LNCAP (cell line): ENCODE data around the gene KCNA4.

ENCODE experiments used
- TF ChIP-seq, protein P1 (sequence below): fragments of 450-650 bp; IDR thresholded peaks from 2 replicates; pipeline ENCODE4 v1.5.1; 2017; ENCODE audit warnings: mild to moderate bottlenecking

The KCNA4 gene

GRCh38 chr11:30012346-30012745 lies 4.5 kb downstream of the KCNA4 start:
- TF ChIP-seq, protein P1, sequence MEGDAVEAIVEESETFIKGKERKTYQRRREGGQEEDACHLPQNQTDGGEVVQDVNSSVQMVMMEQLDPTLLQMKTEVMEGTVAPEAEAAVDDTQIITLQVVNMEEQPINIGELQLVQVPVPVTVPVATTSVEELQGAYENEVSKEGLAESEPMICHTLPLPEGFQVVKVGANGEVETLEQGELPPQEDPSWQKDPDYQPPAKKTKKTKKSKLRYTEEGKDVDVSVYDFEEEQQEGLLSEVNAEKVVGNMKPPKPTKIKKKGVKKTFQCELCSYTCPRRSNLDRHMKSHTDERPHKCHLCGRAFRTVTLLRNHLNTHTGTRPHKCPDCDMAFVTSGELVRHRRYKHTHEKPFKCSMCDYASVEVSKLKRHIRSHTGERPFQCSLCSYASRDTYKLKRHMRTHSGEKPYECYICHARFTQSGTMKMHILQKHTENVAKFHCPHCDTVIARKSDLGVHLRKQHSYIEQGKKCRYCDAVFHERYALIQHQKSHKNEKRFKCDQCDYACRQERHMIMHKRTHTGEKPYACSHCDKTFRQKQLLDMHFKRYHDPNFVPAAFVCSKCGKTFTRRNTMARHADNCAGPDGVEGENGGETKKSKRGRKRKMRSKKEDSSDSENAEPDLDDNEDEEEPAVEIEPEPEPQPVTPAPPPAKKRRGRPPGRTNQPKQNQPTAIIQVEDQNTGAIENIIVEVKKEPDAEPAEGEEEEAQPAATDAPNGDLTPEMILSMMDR: no peak

DNA sequence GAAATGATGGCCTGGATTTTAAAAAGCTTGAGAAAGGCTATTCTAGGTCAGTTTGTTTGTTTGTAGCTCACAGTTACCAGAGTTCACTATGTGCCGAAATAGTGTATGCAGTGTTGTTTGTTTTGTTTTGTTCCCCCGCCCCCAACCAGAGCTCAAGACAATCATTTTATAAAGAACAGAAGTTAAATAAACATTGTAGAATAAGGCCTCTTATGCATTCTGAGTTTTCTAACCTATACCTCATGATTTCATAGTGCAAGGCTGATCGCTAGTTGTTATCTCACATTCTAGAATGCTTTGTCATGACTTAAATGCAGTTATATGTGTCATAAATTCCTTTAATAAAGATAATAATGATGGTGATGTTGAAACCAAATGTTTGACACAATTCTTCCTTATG lies 7.8 kb downstream of the KCNA4 start:
- TF ChIP-seq, protein P1: no peak

DNA sequence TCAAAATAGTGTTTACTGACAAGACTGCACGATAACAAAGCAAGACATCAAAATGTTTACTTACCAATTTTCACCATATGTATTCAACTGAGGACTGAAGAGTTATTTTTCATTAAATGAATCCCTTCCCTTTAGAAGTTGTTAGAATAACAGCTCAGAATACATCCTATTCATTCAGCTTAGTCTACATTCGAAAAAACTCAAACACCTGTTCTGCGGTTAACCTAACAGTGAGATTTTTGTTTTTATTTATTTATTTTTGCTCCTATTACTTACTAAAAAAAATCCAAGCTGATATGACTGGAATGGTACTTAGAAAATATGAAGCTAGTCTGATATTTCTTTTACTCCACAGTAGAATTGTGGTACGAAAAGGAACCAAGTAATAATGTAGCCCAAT lies 10.0 kb downstream of the KCNA4 start:
- TF ChIP-seq, protein P1: no peak

DNA sequence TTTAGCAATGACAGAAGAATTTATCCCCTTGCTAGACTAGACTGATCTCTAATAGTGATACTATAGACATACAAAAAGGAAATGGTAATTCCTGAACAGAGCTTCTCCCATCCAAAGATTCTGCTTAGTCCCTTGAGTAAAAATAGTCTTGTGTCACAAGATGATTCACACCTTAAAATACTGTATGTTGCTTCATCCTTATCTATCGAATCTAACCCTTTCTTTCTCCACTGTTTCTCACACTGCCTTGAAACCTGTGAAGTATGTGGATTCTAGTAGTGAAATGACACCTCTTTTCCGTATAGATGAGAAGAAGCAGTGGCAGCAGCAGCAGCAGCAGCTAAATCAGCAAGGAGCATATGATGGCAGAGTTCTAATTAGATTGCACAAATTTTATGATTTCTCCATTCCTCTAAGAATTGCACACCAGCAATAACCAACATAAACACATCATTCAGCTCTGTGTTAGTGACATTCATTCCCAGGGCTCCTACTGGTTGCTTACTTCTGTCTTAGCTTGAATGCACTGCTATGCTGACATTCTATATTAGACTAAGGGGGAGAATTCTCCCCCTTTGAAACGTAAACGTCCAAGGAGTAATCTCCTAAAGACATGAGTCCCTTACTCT lies 14.6 kb downstream of the KCNA4 start:
- TF ChIP-seq, protein P1: no peak

GRCh38 chr11:30000986-30001750 lies 15.7 kb downstream of the KCNA4 start:
- TF ChIP-seq, protein P1: no peak

DNA sequence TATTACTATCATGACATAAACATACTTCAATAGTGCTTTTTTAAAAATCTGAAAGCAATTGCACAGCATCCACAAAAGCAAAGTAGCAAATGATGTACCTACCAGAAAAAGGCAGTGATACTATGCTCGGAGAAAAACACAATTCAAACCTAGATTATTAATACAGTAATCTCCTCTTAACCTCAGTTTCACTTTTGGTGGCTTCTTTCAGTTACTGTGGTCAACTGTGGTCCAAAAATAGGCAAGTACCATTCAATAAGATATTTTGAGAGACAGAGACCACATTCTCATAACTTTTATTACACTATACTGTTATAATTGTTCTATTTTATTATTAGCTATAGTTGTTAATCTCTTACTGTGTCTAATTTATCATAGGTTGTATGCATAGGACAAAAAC lies 20.8 kb downstream of the KCNA4 start:
- TF ChIP-seq, protein P1: no peak

GRCh38 chr11:29989174-29989970 lies 27.5 kb downstream of the KCNA4 start:
- TF ChIP-seq, protein P1: no peak
